G401.6 (cell line): ENCODE data around the gene TMC6.
"Not testable (repeated sequence)": the region's sequence is repeated elsewhere in the genome, so short reads cannot be mapped to it uniquely, and the experiment has no call there.

Experiments
- FAIRE-seq: peaks from 2 replicates; lab custom pipeline; 2012; peaks lifted over from hg19 to GRCh38; lab: Jason Lieb, UNC

TMC6 gene

GRCh38 chr17:78069695-78070094 is 58.9 kb downstream of the TMC6 start:
- FAIRE-seq, result no peak

GRCh38 chr17:78066976-78067375 is 61.6 kb downstream of the TMC6 start:
- not testable (repeated sequence) for FAIRE-seq

GRCh38 chr17:78064708-78065107 is 63.8 kb downstream of the TMC6 start:
- no peak for FAIRE-seq

- FAIRE-seq, result no peak
These were observed 65.1 kb downstream of the TMC6 start for GRCh38 chr17:78063489-78063888.

- no peak for FAIRE-seq
These were observed 66.0 kb downstream of the TMC6 start for GRCh38 chr17:78062596-78062995.
